Transverse colon (tissue), 4 donors: ENCODE results near the gene FADD.

Experiments
- EP300 ChIP-seq: sonication (generic); formaldehyde crosslinking; IDR thresholded peaks from one replicate; pipeline ENCODE4 v1.6.1; 2017; ENCODE audit warnings: antibody characterized with exemption, low read depth
- POLR2A ChIP-seq: fragments of 450-650 bp; IDR thresholded peaks from one replicate; pipeline ENCODE4 v1.6.1; 2016; ENCODE audit warnings: antibody characterized with exemption, mild to moderate bottlenecking, moderate library complexity
- POLR2AphosphoS5 ChIP-seq, 3 donors: sonication (generic); formaldehyde crosslinking; IDR thresholded peaks; one replicate each; pipeline ENCODE4 v1.6.1; 2016; ENCODE audit warnings: antibody characterized with exemption in 3 of 3
- TF ChIP-seq, protein P1 (sequence below), 5 experiments: fragments of 200-600 bp in 3 of 5; fragments of 450-650 bp in 2 of 5; sonication (generic) in 3 of 5; IDR thresholded peaks; 1 replicate in 2 of 5; 2 replicates in 3 of 5; pipeline ENCODE4 v1.5.1; 2016 to 2017; ENCODE audit warnings: antibody characterized with exemption in 5 of 5, inconsistent platforms in 3 of 5, mild to moderate bottlenecking in 2 of 5, moderate library complexity in 1 of 5

DNA sequence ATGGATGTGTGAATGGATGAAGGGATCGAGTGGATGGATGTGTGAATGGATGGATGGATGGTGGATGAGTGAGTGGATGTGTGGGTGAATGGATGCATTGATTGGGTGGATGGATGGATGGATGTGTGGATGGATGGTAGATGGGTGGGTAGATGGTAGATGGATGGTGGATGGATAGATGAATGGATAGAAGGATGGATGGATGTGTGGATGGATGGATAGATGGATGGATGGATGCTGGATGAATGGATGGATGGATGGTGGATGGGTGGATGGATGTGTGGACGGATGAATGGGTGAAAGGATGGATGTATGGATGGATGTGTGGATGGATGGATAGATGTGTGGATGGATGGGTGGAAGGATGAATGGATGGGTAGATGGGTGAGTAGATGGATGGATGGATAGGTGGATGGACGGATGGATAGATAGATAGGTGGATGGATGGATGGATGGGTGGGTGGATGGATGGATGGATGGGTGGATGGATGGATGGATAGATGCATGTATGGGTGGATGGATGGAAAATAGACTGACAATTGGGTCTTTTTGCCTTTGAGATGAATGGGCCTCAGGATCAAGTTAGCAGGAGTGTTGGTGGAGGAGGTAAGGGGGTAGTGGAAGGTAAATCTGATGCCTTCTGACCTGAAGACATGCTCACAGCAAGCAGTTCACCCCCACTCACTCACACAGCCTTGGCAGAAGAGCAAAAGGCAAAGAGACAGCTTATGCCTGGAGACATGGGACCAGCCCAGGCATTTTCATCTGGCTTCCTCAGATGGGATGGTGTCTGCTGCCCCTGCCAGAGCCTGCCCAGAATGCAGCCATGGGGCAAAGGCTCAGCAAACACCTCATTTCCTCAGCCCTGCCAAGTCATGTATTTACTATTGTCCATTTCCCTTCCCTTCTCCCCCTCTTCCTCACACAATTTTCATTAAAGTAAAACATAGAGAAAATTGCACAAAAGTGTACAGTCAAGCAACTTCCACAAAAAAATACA, 8.0 kb upstream of the FADD start:
- TF ChIP-seq, protein P1, sequence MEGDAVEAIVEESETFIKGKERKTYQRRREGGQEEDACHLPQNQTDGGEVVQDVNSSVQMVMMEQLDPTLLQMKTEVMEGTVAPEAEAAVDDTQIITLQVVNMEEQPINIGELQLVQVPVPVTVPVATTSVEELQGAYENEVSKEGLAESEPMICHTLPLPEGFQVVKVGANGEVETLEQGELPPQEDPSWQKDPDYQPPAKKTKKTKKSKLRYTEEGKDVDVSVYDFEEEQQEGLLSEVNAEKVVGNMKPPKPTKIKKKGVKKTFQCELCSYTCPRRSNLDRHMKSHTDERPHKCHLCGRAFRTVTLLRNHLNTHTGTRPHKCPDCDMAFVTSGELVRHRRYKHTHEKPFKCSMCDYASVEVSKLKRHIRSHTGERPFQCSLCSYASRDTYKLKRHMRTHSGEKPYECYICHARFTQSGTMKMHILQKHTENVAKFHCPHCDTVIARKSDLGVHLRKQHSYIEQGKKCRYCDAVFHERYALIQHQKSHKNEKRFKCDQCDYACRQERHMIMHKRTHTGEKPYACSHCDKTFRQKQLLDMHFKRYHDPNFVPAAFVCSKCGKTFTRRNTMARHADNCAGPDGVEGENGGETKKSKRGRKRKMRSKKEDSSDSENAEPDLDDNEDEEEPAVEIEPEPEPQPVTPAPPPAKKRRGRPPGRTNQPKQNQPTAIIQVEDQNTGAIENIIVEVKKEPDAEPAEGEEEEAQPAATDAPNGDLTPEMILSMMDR (IDR thresholded peaks at IDR 0.05): no peak
- TF ChIP-seq POLR2A (no peak), EP300 (no peak), POLR2AphosphoS5 (IDR thresholded peaks at IDR 0.05) (no peak)
